Activated naive CD4-positive, alpha-beta T cell treated with anti-CD3 and anti-CD28 coated beads, Interleukin-2, amount 10 ng/mL, durations not matched to agents 7 days and 5 days (primary cell): ENCODE results near the gene IKBKE.

Experiments
- CTCF ChIA-PET: fragments of 350-600 bp; sonication (Branson Sonifier 250); formaldehyde crosslinking; loops from one replicate; lab custom pipeline; 2021; ENCODE audit warnings: antibody characterized with exemption; lab: Charles Lee
- DNase-seq: peaks from one replicate; pipeline ENCODE4 v3.0.0-alpha.2; 2020
- H3K27ac Mint-ChIP-seq: one replicate; pipeline ENCODE4 v1.8.0; 2021; ENCODE audit warnings: mild to moderate bottlenecking, moderate library complexity, mixed read lengths
- H3K27me3 Mint-ChIP-seq: one replicate; pipeline ENCODE4 v1.8.0; 2021; ENCODE audit warnings: mild to moderate bottlenecking, mixed read lengths
- H3K36me3 Mint-ChIP-seq: one replicate; pipeline ENCODE4 v1.8.0; 2021; ENCODE audit warnings: mixed read lengths
- H3K4me1 Mint-ChIP-seq: one replicate; pipeline ENCODE4 v1.8.0; 2021; ENCODE audit warnings: mixed read lengths
- H3K4me3 Mint-ChIP-seq: one replicate; pipeline ENCODE4 v1.8.0; 2021; ENCODE audit warnings: mild to moderate bottlenecking, moderate library complexity, mixed read lengths
- H3K9me3 Mint-ChIP-seq: one replicate; pipeline ENCODE4 v1.8.0; 2021; ENCODE audit warnings: mixed read lengths

The IKBKE gene

GRCh38 chr1:206446688-206447421, 23.4 kb upstream of the IKBKE start:
- DNase-seq: no peak
- H3K36me3 Mint-ChIP-seq: peaks cover 46% of the 10 kb centered on the region
- no peaks in the 10 kb centered on the region for H3K27me3 Mint-ChIP-seq
- CTCF ChIA-PET: no interaction called here
- no peak overlapping the region for H3K4me3 Mint-ChIP-seq
- no peaks in the 10 kb centered on the region for H3K9me3 Mint-ChIP-seq
- no peaks in the 10 kb centered on the region for H3K4me1 Mint-ChIP-seq
- H3K27ac Mint-ChIP-seq: no peak overlapping the region

- Mint-ChIP-seq H3K36me3 (peaks cover 45% of the 10 kb centered on the region), H3K27ac (no peak overlapping the region), H3K4me1 (no peaks in the 10 kb centered on the region), H3K4me3 (no peak overlapping the region), H3K9me3 (no peaks in the 10 kb centered on the region), H3K27me3 (no peaks in the 10 kb centered on the region)
- CTCF ChIA-PET: no interaction called here
- DNase-seq: no peak
Observed at GRCh38 chr1:206447422-206447765, 22.9 kb upstream of the IKBKE start.

- peaks cover 45% of the 10 kb centered on the region for H3K36me3 Mint-ChIP-seq
- no peaks in the 10 kb centered on the region for H3K27me3 Mint-ChIP-seq
- no peak overlapping the region for H3K4me3 Mint-ChIP-seq
- DNase-seq: no peak
- no peaks in the 10 kb centered on the region for H3K9me3 Mint-ChIP-seq
- CTCF ChIA-PET: no interaction called here
- H3K27ac Mint-ChIP-seq: no peak overlapping the region
- H3K4me1 Mint-ChIP-seq: no peaks in the 10 kb centered on the region
Observed at GRCh38 chr1:206447792-206448191, 22.5 kb upstream of the IKBKE start.

- Mint-ChIP-seq H3K27ac (no peak overlapping the region), H3K36me3 (peaks cover 45% of the 10 kb centered on the region), H3K9me3 (no peaks in the 10 kb centered on the region), H3K27me3 (no peaks in the 10 kb centered on the region), H3K4me3 (no peak overlapping the region), H3K4me1 (no peaks in the 10 kb centered on the region)
- CTCF ChIA-PET: no interaction called here
- DNase-seq: no peak
Observed at GRCh38 chr1:206448471-206448870, 21.8 kb upstream of the IKBKE start.

DNA sequence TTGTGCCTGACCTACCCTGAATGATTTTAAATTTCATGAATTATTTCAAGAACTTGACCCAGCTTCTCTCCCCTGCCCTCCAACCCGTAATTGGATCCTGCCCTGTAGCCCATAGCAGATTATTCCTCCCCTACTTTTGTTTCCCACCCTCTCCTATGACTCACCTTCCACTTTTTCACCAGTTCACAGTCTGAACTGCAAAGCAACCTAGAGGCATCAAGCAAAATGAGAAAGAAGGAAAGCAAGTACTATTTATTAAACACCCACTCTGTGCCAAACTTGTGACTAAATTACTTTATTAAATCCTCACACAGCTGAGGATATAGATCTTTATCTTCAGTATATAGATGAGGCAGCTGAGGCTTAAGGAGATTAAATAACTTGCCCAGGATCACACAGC, 20.7 kb upstream of the IKBKE start:
- H3K9me3 Mint-ChIP-seq: no peaks in the 10 kb centered on the region

GRCh38 chr1:206450281-206450680, 20.0 kb upstream of the IKBKE start:
- no peak overlapping the region for H3K4me3 Mint-ChIP-seq
- no peak overlapping the region for H3K27ac Mint-ChIP-seq

More for the DNA sequence above, 20.7 kb upstream of the IKBKE start:
- DNase-seq: no peak
- CTCF ChIA-PET: interaction anchor here (3.9 kb wide), 1 partner anchor 12 kb away, joined by 17 read pairs; no protein-coding TSS in a partner anchor
- Mint-ChIP-seq H3K27ac (no peak overlapping the region), H3K4me1 (no peaks in the 10 kb centered on the region), H3K36me3 (peaks cover 45% of the 10 kb centered on the region), H3K27me3 (no peaks in the 10 kb centered on the region), H3K4me3 (no peak overlapping the region)

DNA sequence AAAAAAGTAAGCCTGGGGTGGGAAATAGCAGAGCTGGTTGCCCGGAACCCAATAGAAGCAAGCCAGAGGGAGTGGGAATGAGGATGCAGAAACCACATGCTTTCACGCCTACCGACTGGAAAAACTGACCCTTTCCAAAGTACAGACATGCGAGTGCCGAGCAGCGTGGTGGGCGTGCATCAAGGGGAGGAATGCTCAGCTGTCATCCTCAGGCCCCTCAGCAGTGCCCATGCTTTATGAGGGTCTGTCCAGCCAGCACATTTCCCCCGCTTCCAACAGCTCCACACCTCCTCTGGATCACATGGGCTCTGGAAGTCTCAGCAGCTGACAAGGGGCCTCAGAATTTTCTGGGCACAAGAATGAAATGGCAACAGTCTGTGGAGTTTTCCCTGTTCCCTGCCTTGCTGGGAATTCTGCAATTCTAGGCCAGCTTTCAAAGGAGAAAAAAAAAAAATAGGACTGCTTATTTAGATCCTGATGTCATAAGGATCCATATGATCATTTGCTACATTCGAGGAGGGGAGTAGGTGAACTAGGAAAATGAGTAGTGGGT, 19.1 kb upstream of the IKBKE start:
- H3K4me3 Mint-ChIP-seq: no peak overlapping the region
- DNase-seq: no peak
- no peaks in the 10 kb centered on the region for H3K27me3 Mint-ChIP-seq
- no peaks in the 10 kb centered on the region for H3K9me3 Mint-ChIP-seq
- H3K36me3 Mint-ChIP-seq: peaks cover 45% of the 10 kb centered on the region
- no peak overlapping the region for H3K27ac Mint-ChIP-seq
- CTCF ChIA-PET: interaction anchor here (3.9 kb wide), 1 partner anchor 10 kb away, joined by 17 read pairs; no protein-coding TSS in a partner anchor
- peaks cover 4% of the 10 kb centered on the region for H3K4me1 Mint-ChIP-seq

More at GRCh38 chr1:206450281-206450680, 20.0 kb upstream of the IKBKE start:
- Mint-ChIP-seq H3K9me3 (no peaks in the 10 kb centered on the region), H3K27me3 (no peaks in the 10 kb centered on the region), H3K36me3 (peaks cover 46% of the 10 kb centered on the region), H3K4me1 (no peaks in the 10 kb centered on the region)
- no peak for DNase-seq
- CTCF ChIA-PET: interaction anchor here (3.9 kb wide), 1 partner anchor 11 kb away, joined by 17 read pairs; no protein-coding TSS in a partner anchor

GRCh38 chr1:206453111-206453510, 17.2 kb upstream of the IKBKE start:
- H3K36me3 Mint-ChIP-seq: peaks cover 38% of the 10 kb centered on the region

GRCh38 chr1:206455289-206455665, 15.0 kb upstream of the IKBKE start:
- CTCF ChIA-PET: interaction anchor here (0.7 kb wide), 3 partner anchors 10 to 128 kb away, joined by 3 read pairs; no protein-coding TSS in a partner anchor
- Mint-ChIP-seq H3K4me1 (peaks cover 12% of the 10 kb centered on the region), H3K27ac (no peak overlapping the region)

More at GRCh38 chr1:206453111-206453510, 17.2 kb upstream of the IKBKE start:
- Mint-ChIP-seq H3K4me3 (no peak overlapping the region), H3K27ac (no peak overlapping the region), H3K9me3 (no peaks in the 10 kb centered on the region), H3K4me1 (peaks cover 12% of the 10 kb centered on the region), H3K27me3 (no peaks in the 10 kb centered on the region)
- DNase-seq: no peak
- CTCF ChIA-PET: interaction anchor here (3.9 kb wide), 1 partner anchor 8 kb away, joined by 17 read pairs; no protein-coding TSS in a partner anchor

DNA sequence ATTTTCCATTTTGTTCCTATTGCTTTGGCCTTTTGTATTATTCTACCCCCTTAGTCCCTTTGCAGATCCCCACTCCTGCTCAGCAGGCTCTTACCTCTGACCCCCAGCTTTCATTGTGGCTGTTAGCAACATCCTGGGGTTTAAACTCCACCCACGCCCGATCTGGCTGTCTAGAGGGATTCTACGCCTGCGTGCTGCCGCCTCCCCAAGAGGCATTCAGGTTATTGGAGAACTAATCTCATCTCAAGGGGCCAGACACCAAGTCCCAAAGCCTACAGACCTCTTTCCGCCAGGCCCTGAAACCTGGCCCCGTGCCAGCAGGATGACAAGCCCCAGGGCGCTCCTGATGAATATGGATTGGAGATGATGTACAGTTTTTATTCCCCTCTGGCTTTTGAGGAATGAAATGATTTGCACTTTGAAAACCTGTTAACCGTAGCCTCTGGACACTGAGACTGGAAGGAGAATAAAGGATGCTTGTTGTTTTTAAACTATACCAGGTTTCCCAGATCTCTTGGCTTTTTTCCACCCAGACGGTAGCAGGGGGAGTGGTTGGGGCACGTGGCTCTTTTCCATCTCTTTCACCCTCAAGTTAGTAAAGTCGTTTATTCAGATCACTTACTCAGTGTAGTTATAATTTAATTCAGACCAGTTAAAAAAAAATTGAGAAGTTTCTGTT, 14.5 kb upstream of the IKBKE start:
- Mint-ChIP-seq H3K36me3 (peaks cover 29% of the 10 kb centered on the region), H3K27ac (no peak overlapping the region), H3K27me3 (no peaks in the 10 kb centered on the region), H3K4me1 (peaks cover 12% of the 10 kb centered on the region), H3K4me3 (no peak overlapping the region), H3K9me3 (no peaks in the 10 kb centered on the region)
- CTCF ChIA-PET: interaction anchor here (0.7 kb wide), 2 partner anchors 16 to 127 kb away, joined by 3 read pairs; no protein-coding TSS in a partner anchor
- no peak for DNase-seq

More at GRCh38 chr1:206455289-206455665, 15.0 kb upstream of the IKBKE start:
- Mint-ChIP-seq H3K27me3 (no peaks in the 10 kb centered on the region), H3K36me3 (peaks cover 33% of the 10 kb centered on the region), H3K9me3 (no peaks in the 10 kb centered on the region), H3K4me3 (no peak overlapping the region)
- no peak for DNase-seq

DNA sequence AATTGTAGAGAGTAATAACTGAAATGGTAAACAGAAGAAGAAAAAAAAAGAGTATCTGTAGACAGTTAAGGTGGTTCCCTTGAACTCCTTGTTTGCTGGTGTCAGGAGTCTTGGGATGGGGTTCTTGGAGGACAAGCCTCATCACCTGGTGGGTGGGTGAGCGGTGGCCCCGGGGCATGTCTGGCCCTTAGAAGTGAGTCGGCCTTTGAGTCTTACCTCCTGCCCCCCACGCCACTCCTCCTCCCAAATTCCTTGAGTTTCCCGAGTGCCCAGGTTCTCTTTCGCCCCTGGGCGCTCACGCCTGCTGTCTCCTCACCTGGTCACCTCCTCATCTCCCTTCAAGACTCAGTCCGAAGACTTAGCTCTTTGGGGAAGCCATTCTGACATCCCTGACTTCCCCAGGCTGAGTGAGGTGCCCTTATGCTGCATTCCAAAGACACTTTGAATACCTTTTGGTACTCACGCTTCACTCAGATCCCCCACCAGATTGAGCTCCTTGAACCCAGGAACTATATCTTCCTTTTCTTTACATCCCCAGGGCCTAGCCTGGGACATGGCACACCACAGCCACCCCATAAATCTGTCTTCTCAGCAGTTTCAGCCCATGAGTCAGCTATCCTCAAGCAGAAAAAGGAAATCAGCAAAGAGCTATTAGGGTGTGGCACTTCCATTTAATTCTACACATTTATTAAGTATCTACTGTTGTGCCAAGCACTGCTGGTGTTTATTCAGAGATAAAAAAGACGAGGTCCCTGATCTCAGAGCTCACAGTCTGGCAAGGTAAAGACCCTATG, 13.5 kb upstream of the IKBKE start:
- DNase-seq: no peak
- Mint-ChIP-seq H3K4me3 (no peak overlapping the region), H3K27ac (no peak overlapping the region), H3K4me1 (peaks cover 12% of the 10 kb centered on the region), H3K9me3 (no peaks in the 10 kb centered on the region), H3K27me3 (no peaks in the 10 kb centered on the region), H3K36me3 (peaks cover 26% of the 10 kb centered on the region)
- CTCF ChIA-PET: interaction anchor here (1.1 to 3.0 kb wide), 2 partner anchors 14 to 23 kb away, joined by 3 to 12 read pairs; partner anchors contain the start of gene IKBKE

DNA sequence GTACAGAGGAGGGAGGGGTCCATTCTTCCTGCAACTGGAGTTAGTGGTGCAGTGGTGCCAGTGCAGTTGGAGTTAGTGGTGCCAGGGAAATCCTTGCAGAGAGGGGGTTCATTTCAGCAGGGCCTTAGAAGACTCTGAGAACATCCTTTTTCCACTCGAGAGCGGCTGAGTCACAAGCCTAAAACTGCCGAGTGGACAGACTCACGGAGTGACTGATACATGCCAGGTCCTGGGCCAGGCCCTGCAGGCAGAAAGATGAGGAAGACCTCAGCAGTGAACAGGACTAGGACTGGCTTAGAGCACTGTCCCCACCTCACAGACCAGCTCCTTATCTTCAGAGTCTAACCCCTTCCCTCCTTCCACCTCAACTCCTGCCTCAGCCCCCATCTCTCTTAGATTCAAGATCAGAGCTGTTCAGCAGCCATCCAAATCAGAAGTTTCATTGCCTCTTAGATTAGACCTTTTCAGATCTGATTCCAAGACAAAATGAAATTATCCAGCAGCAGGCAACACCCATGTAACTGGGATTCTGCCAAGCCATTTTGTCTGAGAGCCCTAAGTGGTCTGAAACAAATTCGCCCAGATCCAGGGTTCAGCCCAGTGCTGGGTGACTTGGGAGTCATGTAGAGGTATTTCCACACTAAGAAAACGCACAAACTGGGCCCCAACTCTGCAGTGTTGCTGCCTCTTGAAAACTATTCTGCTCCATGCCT, 12.7 kb upstream of the IKBKE start:
- Mint-ChIP-seq H3K27me3 (no peaks in the 10 kb centered on the region), H3K4me3 (no peak overlapping the region), H3K27ac (peak overlapping the region; percentile 6), H3K4me1 (peaks cover 15% of the 10 kb centered on the region), H3K36me3 (peaks cover 23% of the 10 kb centered on the region), H3K9me3 (no peaks in the 10 kb centered on the region)
- no peak for DNase-seq
- CTCF ChIA-PET: interaction anchor here (1.1 to 3.0 kb wide), 2 partner anchors 13 to 22 kb away, joined by 3 to 12 read pairs; partner anchors contain the start of gene IKBKE

DNA sequence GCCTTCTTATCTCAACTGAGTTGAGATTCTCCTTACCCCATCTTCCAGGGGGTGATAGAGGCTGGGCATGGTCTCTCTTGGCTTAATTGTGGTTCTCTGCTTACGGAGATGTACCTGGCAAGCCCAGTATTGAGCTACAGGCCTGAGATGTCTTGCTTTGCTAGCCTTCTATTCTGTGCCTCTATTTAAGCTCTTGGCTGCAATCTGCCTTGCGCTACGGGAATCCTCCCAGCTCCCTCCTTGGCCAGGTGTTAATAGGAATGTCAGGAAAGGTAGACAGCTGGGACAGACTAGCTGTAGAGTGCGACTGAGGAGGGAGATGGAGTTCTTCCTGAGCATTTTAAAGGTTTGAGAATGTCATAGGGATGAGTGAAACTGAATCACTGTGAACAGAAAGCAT, 10.6 kb upstream of the IKBKE start:
- no peak overlapping the region for H3K27ac Mint-ChIP-seq
- no peak overlapping the region for H3K4me3 Mint-ChIP-seq
- H3K4me1 Mint-ChIP-seq: peaks cover 30% of the 10 kb centered on the region
- H3K36me3 Mint-ChIP-seq: peaks cover 24% of the 10 kb centered on the region
- DNase-seq: no peak
- H3K27me3 Mint-ChIP-seq: no peaks in the 10 kb centered on the region
- no peaks in the 10 kb centered on the region for H3K9me3 Mint-ChIP-seq
- CTCF ChIA-PET: interaction anchor here (1.0 to 5.2 kb wide), 3 partner anchors 9 to 85 kb away, joined by 5 to 52 read pairs (median 17); no protein-coding TSS in a partner anchor
